PFSK-1 (cell line): Measurements from ENCODE around the gene RIOK3.

Source experiments
- FOXP2 ChIP-seq: optimal IDR thresholded peaks from 2 replicates; pipeline ENCODE3; 2011; ENCODE audit warnings: borderline replicate concordance, control low read depth, inconsistent platforms; ENCODE audit not compliant: insufficient read depth; ENCODE audit errors: extremely low read length, extremely low read depth
- POLR2AphosphoS5 ChIP-seq: IDR thresholded peaks from 2 replicates; pipeline ENCODE4 v1.6.1; 2012; ENCODE audit warnings: low read depth, mild to moderate bottlenecking, control low read depth, low read length, moderate library complexity
- REST ChIP-seq, 2 experiments: IDR thresholded peaks; 2 replicates each; pipeline versions ENCODE4 v1.6.1 to v1.8.0; 2011 to 2012; ENCODE audit warnings: low read depth in 2 of 2, low read length in 2 of 2, control low read depth in 1 of 2, inconsistent platforms in 1 of 2, mild to moderate bottlenecking in 1 of 2, moderate library complexity in 1 of 2; ENCODE audit not compliant: insufficient read depth in 1 of 2
- SIN3A ChIP-seq: IDR thresholded peaks from 2 replicates; pipeline ENCODE4 v1.6.1; 2012; ENCODE audit warnings: mild to moderate bottlenecking, low read length, moderate library complexity, borderline replicate concordance; ENCODE audit not compliant: insufficient read depth
- TAF1 ChIP-seq: IDR thresholded peaks from 2 replicates; pipeline ENCODE4 v1.6.1; 2012; ENCODE audit warnings: low read length, control low read depth, borderline replicate concordance; ENCODE audit not compliant: insufficient read depth

Gene RIOK3

GRCh38 chr18:23484561-23485182 lies 31.6 kb downstream of the RIOK3 start:
- TF ChIP-seq REST (IDR thresholded peaks at IDR 0.05; ENCODE audit: insufficient read depth in 1 of 2, low read depth in 2 of 2, low read length in 2 of 2) (no peak), FOXP2 (no peak)

- TF ChIP-seq SIN3A: no peak
Measured at GRCh38 chr18:23485386-23485785, 32.3 kb downstream of the RIOK3 start.

GRCh38 chr18:23487738-23488570 lies 34.9 kb downstream of the RIOK3 start:
- TF ChIP-seq FOXP2: no peak
- no peak for TF ChIP-seq SIN3A
- no peak for TF ChIP-seq POLR2AphosphoS5
- TF ChIP-seq TAF1: no peak
- TF ChIP-seq REST (IDR thresholded peaks at IDR 0.05; ENCODE audit: insufficient read depth in 1 of 2, low read depth in 2 of 2, low read length in 2 of 2): no peak

- no peak for TF ChIP-seq REST (IDR thresholded peaks at IDR 0.05; ENCODE audit: insufficient read depth in 1 of 2, low read depth in 2 of 2, low read length in 2 of 2)
- TF ChIP-seq FOXP2: no peak
- no peak for TF ChIP-seq POLR2AphosphoS5
- TF ChIP-seq TAF1: no peak
- TF ChIP-seq SIN3A: no peak
Measured at GRCh38 chr18:23493654-23494053, 40.6 kb downstream of the RIOK3 start.

- TF ChIP-seq TAF1 (no peak), SIN3A (no peak), POLR2AphosphoS5 (no peak), FOXP2 (no peak), REST (IDR thresholded peaks at IDR 0.05; ENCODE audit: insufficient read depth in 1 of 2, low read depth in 2 of 2, low read length in 2 of 2) (no peak)
Measured at GRCh38 chr18:23494992-23495391, 41.9 kb downstream of the RIOK3 start.
